HT1080 (cell line): ENCODE data around the gene LYSET. TPM values are rescaled to one million over a fixed set of nuclear protein-coding genes. Genes with fewer than 3 reads are reported as not detected.
A peak's percentile ranks its signal among the peaks of the same experiment; 100 is the strongest.
"Not testable (repeated sequence)": the region's sequence is repeated elsewhere in the genome, so short reads cannot be mapped to it uniquely, and the experiment has no call there.

Source experiments
- DNase-seq: peaks from one replicate; pipeline ENCODE4 v3.0.0-alpha.2; 2015; ENCODE audit warnings: low read depth
- total RNA-seq: library from RNA; depleted of rRNA; stranded (reverse); fragments of >200 nt; shearing (Covaris generic); gene quantifications from 2 replicates; pipeline ENCODE4 v1.2.3, GENCODE V29; 2014; rRNA removed

LYSET gene
- total RNA-seq, 1 experiment from 2014 or later = 27.8 TPM

- peak; percentile 26 for DNase-seq
Observed at GRCh38 chr14:93219103-93219726, 34.1 kb downstream of the LYSET start.

GRCh38 chr14:93220509-93220908, 35.4 kb downstream of the LYSET start:
- DNase-seq = no peak

- no peak for DNase-seq
Observed at GRCh38 chr14:93223565-93223964, 38.4 kb downstream of the LYSET start.

- DNase-seq = no peak
Observed at GRCh38 chr14:93228550-93228949, 43.4 kb downstream of the LYSET start.

- no peak for DNase-seq
Observed at GRCh38 chr14:93230539-93230938, 45.4 kb downstream of the LYSET start.

GRCh38 chr14:93231129-93231979, 46.2 kb downstream of the LYSET start:
- DNase-seq = no peak

GRCh38 chr14:93232159-93232558, 47.0 kb downstream of the LYSET start:
- no peak for DNase-seq

- not testable (repeated sequence) for DNase-seq
Observed at GRCh38 chr14:93233078-93233477, 48.0 kb downstream of the LYSET start.

GRCh38 chr14:93234798-93235197, 49.7 kb downstream of the LYSET start:
- DNase-seq = peak; percentile 77

Other genes with a start within 250 kb of the LYSET start
- gene ITPK1, start 69.4 kb upstream of the LYSET start, total RNA-seq = 37.5 and 57.0 TPM in 2 replicates
- gene MOAP1, start 420 bp upstream of the LYSET start, total RNA-seq = 22.9 and 23.0 TPM in 2 replicates
- 55.6 and 56.4 TPM in 2 replicates for gene GON7, start 21.7 kb downstream of the LYSET start, total RNA-seq
- gene UBR7, start 21.9 kb downstream of the LYSET start, total RNA-seq = 103 and 116 TPM in 2 replicates
- 13.7 and 16.8 TPM in 2 replicates for gene BTBD7, start 147.7 kb downstream of the LYSET start, total RNA-seq
- not detected in 2 replicates for gene COX8C, start 161.9 kb downstream of the LYSET start, total RNA-seq
- not detected in 2 replicates for gene UNC79, start 245.6 kb downstream of the LYSET start, total RNA-seq